Vagina (tissue), 2 donors: ENCODE results near the gene B3GNT2.

Experiments used
- CTCF ChIP-seq, 3 experiments: fragments of 450-650 bp in 2 of 3; fragments of 200-600 bp in 1 of 3; sonication (generic) in 1 of 3; IDR thresholded peaks; one replicate each; pipeline ENCODE4 v1.5.1; 2017 to 2019; ENCODE audit warnings: antibody characterized with exemption in 3 of 3, mild to moderate bottlenecking in 2 of 3, moderate library complexity in 2 of 3
- POLR2A ChIP-seq, 2 donors: fragments of 450-650 bp; IDR thresholded peaks; one replicate each; pipeline ENCODE4 v1.6.1; 2017; ENCODE audit warnings: antibody characterized with exemption in 2 of 2, mild to moderate bottlenecking in 2 of 2, moderate library complexity in 2 of 2
- POLR2AphosphoS5 ChIP-seq, 2 donors: sonication (generic); formaldehyde crosslinking; IDR thresholded peaks; one replicate each; pipeline ENCODE4 v1.9.0; 2017; ENCODE audit warnings: antibody characterized with exemption in 2 of 2, mild to moderate bottlenecking in 2 of 2, low read depth in 1 of 2; ENCODE audit not compliant: insufficient read depth in 1 of 2

- TF ChIP-seq CTCF (IDR thresholded peaks at IDR 0.05) (no peak), POLR2A (IDR thresholded peaks at IDR 0.05) (no peak), POLR2AphosphoS5 (IDR thresholded peaks at IDR 0.05; ENCODE audit: insufficient read depth in 1 of 2, low read depth in 1 of 2) (no peak)
Observed at GRCh38 chr2:62156861-62157496, 38.9 kb upstream of the B3GNT2 start.
